ENCODE results near the gene FOXP1. TPM values are rescaled to one million over a fixed set of nuclear protein-coding genes. Genes with fewer than 3 reads are reported as not detected.

The FOXP1 gene
- total RNA-seq, 1 donor = 195 TPM

GRCh38 chr3:71210257-71211007 is 373.1 kb downstream of the FOXP1 start:
- Histone ChIP-seq H3K4me2 (ENCODE audit: insufficient read depth, low read length) (peak overlapping the region; percentile 77), H4K20me1 (ENCODE audit: insufficient read depth, low read length) (no peaks in the 10 kb centered on the region), H3K79me2 (ENCODE audit: insufficient read depth, low read length) (peaks cover 68% of the 10 kb centered on the region), H3K4me1 (ENCODE audit: insufficient read depth, low read length) (peaks cover 18% of the 10 kb centered on the region), H3K27me3 (ENCODE audit: insufficient read depth, low read length) (no peaks in the 10 kb centered on the region), H3K9me3 (ENCODE audit: low read depth, low read length) (no peaks in the 10 kb centered on the region), H2AFZ (ENCODE audit: low read length) (peak overlapping the region; percentile 64), H3K27ac (ENCODE audit: low read depth, low read length) (peak overlapping the region; percentile 84), H3K4me3 (ENCODE audit: insufficient read depth, low read length) (peak overlapping the region; percentile 36), H3K36me3 (ENCODE audit: insufficient read depth, low read length) (no peaks in the 10 kb centered on the region)
- DNase-seq (ENCODE audit: insufficient read length, low spot score, missing footprints) = peak; percentile 48
- no peak for TF ChIP-seq CTCF (IDR thresholded peaks at IDR 0.05; ENCODE audit: extremely low read depth, low read depth, low read length)

GRCh38 chr3:71208211-71209095 is 375.1 kb downstream of the FOXP1 start:
- no peak for DNase-seq (ENCODE audit: insufficient read length, low spot score, missing footprints)
- Histone ChIP-seq H2AFZ (ENCODE audit: low read length) (no peak overlapping the region), H3K9me3 (ENCODE audit: low read depth, low read length) (no peaks in the 10 kb centered on the region), H3K4me1 (ENCODE audit: insufficient read depth, low read length) (peaks cover 18% of the 10 kb centered on the region), H4K20me1 (ENCODE audit: insufficient read depth, low read length) (no peaks in the 10 kb centered on the region), H3K27ac (ENCODE audit: low read depth, low read length) (no peak overlapping the region), H3K27me3 (ENCODE audit: insufficient read depth, low read length) (no peaks in the 10 kb centered on the region), H3K79me2 (ENCODE audit: insufficient read depth, low read length) (peaks cover 72% of the 10 kb centered on the region), H3K4me2 (ENCODE audit: insufficient read depth, low read length) (no peak overlapping the region), H3K4me3 (ENCODE audit: insufficient read depth, low read length) (no peak overlapping the region), H3K36me3 (ENCODE audit: insufficient read depth, low read length) (no peaks in the 10 kb centered on the region)
- no peak for TF ChIP-seq CTCF (IDR thresholded peaks at IDR 0.05; ENCODE audit: extremely low read depth, low read depth, low read length)

- peaks cover 72% of the 10 kb centered on the region for H3K79me2 ChIP-seq (ENCODE audit: insufficient read depth, low read length)
- H3K4me3 ChIP-seq (ENCODE audit: insufficient read depth, low read length) = no peak overlapping the region
- no peaks in the 10 kb centered on the region for H3K9me3 ChIP-seq (ENCODE audit: low read depth, low read length)
- no peak for TF ChIP-seq CTCF (IDR thresholded peaks at IDR 0.05; ENCODE audit: extremely low read depth, low read depth, low read length)
- no peak overlapping the region for H3K4me2 ChIP-seq (ENCODE audit: insufficient read depth, low read length)
- H3K4me1 ChIP-seq (ENCODE audit: insufficient read depth, low read length) = peaks cover 20% of the 10 kb centered on the region
- H2AFZ ChIP-seq (ENCODE audit: low read length) = no peak overlapping the region
- H4K20me1 ChIP-seq (ENCODE audit: insufficient read depth, low read length) = no peaks in the 10 kb centered on the region
- no peak overlapping the region for H3K27ac ChIP-seq (ENCODE audit: low read depth, low read length)
- H3K27me3 ChIP-seq (ENCODE audit: insufficient read depth, low read length) = no peaks in the 10 kb centered on the region
- DNase-seq (ENCODE audit: insufficient read length, low spot score, missing footprints) = no peak
- no peaks in the 10 kb centered on the region for H3K36me3 ChIP-seq (ENCODE audit: insufficient read depth, low read length)
Observed at GRCh38 chr3:71207632-71208031, 375.9 kb downstream of the FOXP1 start.
